ENCODE results near the gene NALCN. TPM values are rescaled to one million over a fixed set of nuclear protein-coding genes. Genes with fewer than 3 reads are reported as not detected.
"Not testable (repeated sequence)": the region's sequence is repeated elsewhere in the genome, so short reads cannot be mapped to it uniquely, and the experiment has no call there.

NALCN gene
- total RNA-seq, 1 donor from 2014 or later, result 2.3 TPM

- DNase-seq (ENCODE audit: low spot score), result no peak
- intact Hi-C loops (cut with DNase I), result no loop called here
Measured at GRCh38 chr13:101346942-101347728, 69.2 kb downstream of the NALCN start.

GRCh38 chr13:101346161-101346560 lies 70.1 kb downstream of the NALCN start:
- DNase-seq (ENCODE audit: low spot score), result no peak
- intact Hi-C loops (cut with DNase I), result no loop called here

GRCh38 chr13:101343128-101343787 lies 73.0 kb downstream of the NALCN start:
- DNase-seq (ENCODE audit: low spot score), result no peak

GRCh38 chr13:101341464-101341863 lies 74.8 kb downstream of the NALCN start:
- intact Hi-C loops (cut with DNase I), result no loop called here
- no peak for DNase-seq (ENCODE audit: low spot score)

More at GRCh38 chr13:101343128-101343787, 73.0 kb downstream of the NALCN start:
- intact Hi-C loops (cut with DNase I), result no loop called here

- DNase-seq (ENCODE audit: low spot score), result no peak
- intact Hi-C loops (cut with DNase I), result no loop called here
Measured at GRCh38 chr13:101339202-101339601, 77.1 kb downstream of the NALCN start.

- intact Hi-C loops (cut with DNase I), result no loop called here
- no peak for DNase-seq (ENCODE audit: low spot score)
Measured at GRCh38 chr13:101332583-101332982, 83.7 kb downstream of the NALCN start.

- intact Hi-C loops (cut with DNase I), result no loop called here
- no peak for DNase-seq (ENCODE audit: low spot score)
Measured at GRCh38 chr13:101331731-101332130, 84.6 kb downstream of the NALCN start.

GRCh38 chr13:101327871-101328270 lies 88.4 kb downstream of the NALCN start:
- DNase-seq (ENCODE audit: low spot score), result no peak
- intact Hi-C loops (cut with DNase I), result no loop called here

- intact Hi-C loops (cut with DNase I), result no loop called here
- no peak for DNase-seq (ENCODE audit: low spot score)
Measured at GRCh38 chr13:101326710-101327109, 89.6 kb downstream of the NALCN start.

- intact Hi-C loops (cut with DNase I), result no loop called here
- DNase-seq (ENCODE audit: low spot score), result no peak
Measured at GRCh38 chr13:101325423-101325822, 90.9 kb downstream of the NALCN start.

- no peak for DNase-seq (ENCODE audit: low spot score)
- intact Hi-C loops (cut with DNase I), result no loop called here
Measured at GRCh38 chr13:101323601-101324000, 92.7 kb downstream of the NALCN start.

- intact Hi-C loops (cut with DNase I), result no loop called here
Measured at GRCh38 chr13:101317986-101318523, 98.3 kb downstream of the NALCN start.

GRCh38 chr13:101313479-101313878 lies 102.8 kb downstream of the NALCN start:
- intact Hi-C loops (cut with DNase I); DNase-seq (ENCODE audit: low spot score): not testable (repeated sequence)

More at GRCh38 chr13:101317986-101318523, 98.3 kb downstream of the NALCN start:
- DNase-seq (ENCODE audit: low spot score), result no peak

GRCh38 chr13:101309014-101309619 lies 107.2 kb downstream of the NALCN start:
- intact Hi-C loops (cut with DNase I), result no loop called here
- DNase-seq (ENCODE audit: low spot score), result no peak

- no peak for DNase-seq (ENCODE audit: low spot score)
- intact Hi-C loops (cut with DNase I), result no loop called here
Measured at GRCh38 chr13:101308247-101309013, 107.9 kb downstream of the NALCN start.

- DNase-seq (ENCODE audit: low spot score), result no peak
- intact Hi-C loops (cut with DNase I), result no loop called here
Measured at GRCh38 chr13:101307181-101307701, 109.1 kb downstream of the NALCN start.

- no peak for DNase-seq (ENCODE audit: low spot score)
- intact Hi-C loops (cut with DNase I), result no loop called here
Measured at GRCh38 chr13:101306773-101307172, 109.5 kb downstream of the NALCN start.

- no peak for DNase-seq (ENCODE audit: low spot score)
- intact Hi-C loops (cut with DNase I), result no loop called here
Measured at GRCh38 chr13:101305981-101306411, 110.3 kb downstream of the NALCN start.

GRCh38 chr13:101303521-101303920 lies 112.8 kb downstream of the NALCN start:
- intact Hi-C loops (cut with DNase I), result no loop called here
- DNase-seq (ENCODE audit: low spot score), result no peak

All from cardiac septum (tissue), 1 donor.